NCI-H1417 treated with DMSO at 0.1 percent for 48 hours (cell line): ENCODE results near the gene MAP3K13.

Experiments
- DNase-seq: peaks from one replicate; lab custom pipeline; 2025; lab: John Stamatoyannopoulos, UW

The MAP3K13 gene

GRCh38 chr3:185508335-185508991 lies 145.5 kb downstream of the MAP3K13 start:
- DNase-seq: no peak

DNA sequence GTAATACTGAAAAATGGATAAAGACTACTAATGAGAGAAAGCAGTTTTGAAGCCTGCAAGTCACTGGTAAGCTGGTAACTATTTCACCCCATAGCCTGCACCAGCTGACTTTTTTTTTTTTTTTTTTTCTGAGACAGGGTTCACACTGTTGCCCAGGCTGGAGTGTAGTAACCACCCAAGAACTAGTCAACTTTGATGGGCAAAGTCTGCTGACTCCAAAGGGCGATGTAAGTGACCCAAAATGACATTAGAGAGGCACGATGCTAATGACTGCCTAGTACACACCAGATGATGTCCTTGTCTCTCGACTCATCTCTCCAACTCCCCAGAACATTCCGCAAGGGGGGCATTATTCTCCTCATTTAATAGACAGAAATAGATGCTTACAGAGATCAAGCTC lies 148.8 kb downstream of the MAP3K13 start:
- DNase-seq: no peak

- DNase-seq: no peak
Observed at GRCh38 chr3:185517387-185518130, 154.6 kb downstream of the MAP3K13 start.

GRCh38 chr3:185519021-185519420 lies 156.1 kb downstream of the MAP3K13 start:
- no peak for DNase-seq

- DNase-seq: no peak
Observed at GRCh38 chr3:185521349-185522138, 158.6 kb downstream of the MAP3K13 start.

- DNase-seq: no peak
Observed at GRCh38 chr3:185526349-185526951, 163.5 kb downstream of the MAP3K13 start.

DNA sequence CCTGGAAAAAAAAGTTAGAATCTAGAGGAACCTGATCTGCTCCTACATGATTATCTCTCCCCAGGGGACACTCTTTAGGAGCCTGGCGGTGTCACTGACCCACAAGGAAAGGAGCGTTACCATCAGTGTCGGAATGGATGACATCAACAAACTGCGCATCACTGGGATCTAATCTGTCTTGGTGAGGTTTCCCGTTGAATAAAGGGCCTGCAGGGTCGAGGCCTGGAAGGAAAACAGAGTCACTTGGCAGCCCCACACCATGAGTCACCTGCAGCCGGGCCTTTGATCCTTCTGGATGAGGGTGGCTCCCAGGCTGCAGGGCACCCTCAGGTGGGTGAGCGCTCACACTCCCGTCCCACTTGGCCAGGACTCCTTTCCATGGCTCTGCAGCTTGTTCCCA lies 164.4 kb downstream of the MAP3K13 start:
- no peak for DNase-seq

- no peak for DNase-seq
Observed at GRCh38 chr3:185528532-185528931, 165.6 kb downstream of the MAP3K13 start.

DNA sequence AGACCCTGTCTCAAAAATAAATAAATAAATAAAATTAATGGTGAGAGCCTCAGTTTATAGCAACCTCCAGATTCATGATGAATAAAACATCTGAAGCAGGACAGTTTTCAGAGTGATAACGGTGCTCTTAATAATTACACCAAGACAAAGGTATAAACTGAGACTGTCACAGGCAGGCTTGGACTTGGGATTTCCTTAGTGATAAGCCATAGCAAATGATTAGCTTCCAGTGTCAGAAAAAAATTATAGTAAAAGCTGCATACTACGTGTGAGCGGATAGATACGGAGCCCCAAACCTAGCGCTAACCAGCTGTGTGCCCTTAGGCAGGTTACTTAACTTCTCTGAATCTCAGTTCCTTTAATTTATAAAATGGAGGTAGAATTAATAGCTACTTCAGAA lies 167.9 kb downstream of the MAP3K13 start:
- DNase-seq: no peak

- no peak for DNase-seq
Observed at GRCh38 chr3:185532901-185533300, 170.0 kb downstream of the MAP3K13 start.

DNA sequence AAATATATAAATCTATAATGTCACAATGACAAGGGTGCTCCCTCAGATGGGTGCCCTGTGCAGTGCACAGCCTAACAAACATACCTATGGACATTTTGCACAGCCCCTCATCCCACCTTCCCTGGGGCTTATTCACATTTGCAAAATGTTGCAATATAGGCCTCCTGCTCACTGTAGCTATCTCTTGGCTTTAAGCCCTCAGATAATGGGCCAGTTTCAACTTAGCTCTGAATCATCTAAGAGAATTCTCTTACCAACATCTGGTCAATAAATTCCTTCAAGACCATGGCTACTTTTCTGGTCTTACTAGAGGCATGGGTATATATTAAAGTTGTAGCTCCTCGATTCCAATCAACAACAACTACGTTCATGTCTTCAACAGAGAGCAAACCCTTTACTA lies 171.6 kb downstream of the MAP3K13 start:
- no peak for DNase-seq

- no peak for DNase-seq
Observed at GRCh38 chr3:185537369-185537970, 174.5 kb downstream of the MAP3K13 start.
